ENCODE results near the gene DOCK10.

- TF ChIP-seq CTCF (IDR thresholded peaks at IDR 0.05) (no peak), POLR2A (IDR thresholded peaks at IDR 0.05) (no peak)
These were observed 82.7 kb downstream of the DOCK10 start for GRCh38 chr2:224959556-224959955.
